GM19238 (cell line): ENCODE measurements around the gene SEC16A.

Experiments
- DNase-seq: peaks from one replicate; pipeline ENCODE4 v3.0.0; 2011; ENCODE audit warnings: low spot score; ENCODE audit not compliant: insufficient read length

SEC16A gene

DNA sequence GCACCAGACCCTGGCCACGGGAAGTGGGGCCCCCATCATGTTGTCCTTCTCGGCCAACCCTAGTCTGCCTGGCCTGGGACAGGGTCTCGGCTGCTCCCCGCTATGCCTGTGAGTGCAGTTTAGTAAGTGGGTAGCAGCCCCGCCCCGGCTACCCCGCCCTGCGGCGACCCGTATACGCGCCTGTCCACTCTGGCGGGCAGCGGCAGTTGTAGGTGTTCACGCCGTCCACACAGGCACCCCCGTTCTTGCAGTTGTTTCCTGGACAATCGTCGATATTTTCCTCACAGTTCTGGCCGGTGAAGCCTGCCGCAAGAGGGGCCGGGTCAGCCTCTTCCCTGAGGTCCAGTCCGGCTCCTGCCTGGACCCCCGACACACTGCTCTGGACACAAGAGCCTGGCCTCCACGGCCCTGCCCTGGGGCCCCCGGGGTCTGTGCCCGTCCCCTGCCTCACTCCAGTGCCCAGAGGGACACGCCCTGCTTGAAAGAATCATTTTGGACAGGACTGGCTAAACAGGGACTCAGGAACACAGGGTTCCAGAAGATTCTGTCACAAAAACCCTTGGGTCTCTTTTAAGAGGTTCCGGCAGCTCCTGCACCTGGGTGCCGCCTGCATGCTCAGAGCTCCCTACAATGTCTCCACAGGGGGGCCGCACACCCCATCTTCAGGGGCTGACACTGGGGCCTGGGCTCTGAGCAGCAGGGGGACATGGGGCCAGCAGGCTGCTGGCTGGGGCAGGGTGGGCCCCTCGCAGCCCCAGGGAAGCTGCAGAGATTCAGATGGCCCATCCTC is 36.6 kb upstream of the SEC16A start:
- DNase-seq, result no peak

DNA sequence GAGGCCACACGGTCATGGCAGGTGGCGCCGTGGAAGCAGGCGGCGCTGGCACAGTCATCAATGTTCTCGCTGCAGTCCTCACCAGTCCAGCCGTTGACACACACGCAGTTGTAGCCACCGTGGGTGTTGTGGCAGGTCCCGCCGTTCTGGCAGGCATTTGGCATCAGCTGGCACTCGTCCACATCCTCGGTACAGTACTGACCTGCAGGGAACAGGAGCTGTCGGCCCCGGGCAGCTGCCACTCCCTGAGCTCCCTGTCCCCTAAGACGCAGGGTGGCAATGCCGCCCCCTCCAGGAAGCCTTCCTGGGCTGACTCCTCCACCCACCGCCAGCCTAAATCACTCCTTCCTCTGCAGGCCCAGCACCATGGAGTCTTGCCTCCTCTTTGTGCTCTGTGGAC is 35.8 kb upstream of the SEC16A start:
- DNase-seq, result no peak

DNA sequence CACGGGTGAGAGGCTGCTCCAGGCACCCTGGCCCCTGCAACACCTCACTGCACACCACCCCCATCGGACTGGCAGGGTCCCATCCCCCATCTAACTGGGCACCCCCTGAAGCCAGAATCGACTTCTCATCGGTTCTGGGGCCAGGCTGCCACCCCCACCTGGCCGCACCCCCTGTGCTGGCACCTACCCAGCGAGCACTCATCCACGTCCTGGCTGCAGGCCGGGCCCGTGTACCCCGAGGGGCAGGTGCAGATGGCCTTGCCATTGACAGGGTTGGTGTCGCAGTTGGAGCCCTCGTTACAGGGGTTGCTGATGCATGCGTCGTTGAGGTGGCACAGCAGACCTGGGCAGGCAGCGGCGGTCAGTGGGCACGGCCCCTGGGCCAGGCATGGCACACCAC is 35.1 kb upstream of the SEC16A start:
- DNase-seq, result no peak

DNA sequence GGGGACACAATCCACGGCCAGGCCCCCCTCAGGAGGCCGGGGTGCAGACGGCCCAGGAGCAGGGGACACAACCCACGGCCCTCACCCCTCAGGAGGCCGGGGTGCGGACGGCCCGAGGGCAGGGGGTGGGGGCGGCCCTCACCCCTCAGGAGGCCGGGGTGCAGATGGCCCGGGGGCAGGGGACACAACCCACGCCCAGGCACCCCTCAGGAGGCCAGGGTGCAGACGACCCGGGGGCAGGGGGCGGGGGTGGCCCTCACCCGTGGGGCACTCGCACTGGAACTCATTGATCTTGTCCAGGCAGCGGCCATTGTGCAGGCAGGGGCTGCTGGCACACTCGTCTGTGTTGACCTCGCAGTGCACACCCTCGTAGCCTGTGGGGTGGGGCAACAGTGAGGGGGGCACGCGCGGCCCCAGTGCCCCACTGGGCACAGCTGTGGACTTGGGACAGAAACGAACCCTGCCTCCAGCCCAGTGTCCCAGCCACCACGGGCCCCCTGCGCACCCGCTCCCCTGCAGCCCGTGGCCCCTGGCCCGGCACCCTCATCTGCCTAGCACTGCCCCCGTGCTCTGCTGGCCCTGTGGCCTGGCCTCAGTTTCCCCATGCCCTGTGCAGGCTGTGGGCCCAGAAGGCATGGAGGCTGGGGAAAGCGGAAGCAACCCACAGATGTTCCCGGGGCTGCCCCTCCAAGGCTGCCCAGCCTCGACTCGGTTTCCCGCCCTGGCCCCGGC is 34.3 kb upstream of the SEC16A start:
- DNase-seq, result no peak

DNA sequence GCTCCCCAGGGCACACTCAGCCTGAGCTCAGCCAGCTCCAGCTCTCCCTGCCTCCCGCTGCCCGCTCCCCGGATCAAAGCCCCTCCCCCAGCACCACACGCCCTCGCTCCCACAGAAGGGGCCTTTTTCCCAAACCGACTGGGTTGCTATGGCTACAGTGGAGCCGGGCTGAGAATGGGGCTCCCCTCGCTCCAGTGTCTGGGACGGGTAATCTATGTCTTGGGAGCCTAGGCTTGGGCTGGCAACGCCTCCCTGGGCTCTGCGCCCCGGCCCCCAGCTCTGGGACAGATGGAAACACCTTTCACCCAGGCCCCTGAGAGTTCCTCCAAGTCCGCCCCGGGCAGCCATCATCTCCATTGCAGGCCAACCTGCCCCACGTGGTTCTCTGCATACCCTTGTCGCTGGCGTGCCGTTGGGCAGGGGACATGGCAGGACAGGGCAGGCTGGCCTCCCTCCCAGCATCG is 33.4 kb upstream of the SEC16A start:
- DNase-seq, result no peak

DNA sequence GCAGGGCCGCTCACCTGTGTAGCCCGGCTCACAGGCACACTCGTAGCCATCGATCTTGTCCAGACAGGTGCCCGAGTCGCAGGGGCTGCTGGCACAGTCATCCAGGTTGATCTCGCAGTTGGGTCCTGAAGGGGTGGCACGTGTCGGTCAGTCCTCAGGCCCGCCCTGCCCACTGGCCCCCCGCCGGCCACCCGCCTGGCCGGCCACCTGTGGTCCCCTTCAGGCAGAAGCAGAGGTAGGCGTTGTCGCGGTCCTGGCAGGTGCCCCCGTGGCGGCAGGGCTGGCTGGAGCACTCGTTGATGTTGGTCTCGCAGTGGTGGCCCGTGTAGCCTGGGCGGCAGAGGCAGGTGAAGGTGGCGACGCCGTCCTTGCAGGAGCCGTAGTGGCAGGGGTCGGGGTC is 32.4 kb upstream of the SEC16A start:
- no peak for DNase-seq

DNA sequence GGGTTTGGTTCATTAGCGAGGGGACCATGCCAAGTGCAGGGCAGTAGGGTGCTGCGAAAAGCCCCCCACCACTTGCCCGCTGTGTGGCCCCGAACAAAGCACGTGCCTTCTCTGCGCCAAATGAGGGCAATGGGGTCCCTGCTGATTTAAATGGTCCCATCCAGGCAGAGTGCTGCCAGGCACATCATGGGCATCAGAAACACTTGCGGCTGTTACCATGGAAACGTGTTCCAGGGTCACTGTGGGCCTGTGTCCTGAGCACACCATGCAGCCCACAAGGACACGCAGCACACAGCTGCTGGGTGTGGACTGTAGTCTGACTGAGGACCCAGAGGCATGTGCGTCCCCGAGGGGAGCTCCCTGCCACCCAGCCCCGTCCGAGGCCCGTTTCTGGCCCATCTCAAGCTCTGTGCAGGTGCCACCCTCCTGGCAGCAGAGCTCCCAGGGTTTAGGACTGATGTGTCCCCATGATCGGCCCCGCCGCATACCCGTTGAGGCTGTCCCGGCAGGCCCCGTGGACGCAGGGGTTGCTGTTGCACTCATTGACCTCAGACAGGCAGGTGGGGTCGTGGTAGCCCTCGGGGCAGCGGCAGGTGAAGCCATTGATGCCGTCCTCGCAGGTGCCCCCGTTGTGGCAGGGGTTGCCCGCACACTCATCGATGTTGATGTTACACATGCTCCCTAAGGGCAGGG is 31.3 kb upstream of the SEC16A start:
- no peak for DNase-seq

DNA sequence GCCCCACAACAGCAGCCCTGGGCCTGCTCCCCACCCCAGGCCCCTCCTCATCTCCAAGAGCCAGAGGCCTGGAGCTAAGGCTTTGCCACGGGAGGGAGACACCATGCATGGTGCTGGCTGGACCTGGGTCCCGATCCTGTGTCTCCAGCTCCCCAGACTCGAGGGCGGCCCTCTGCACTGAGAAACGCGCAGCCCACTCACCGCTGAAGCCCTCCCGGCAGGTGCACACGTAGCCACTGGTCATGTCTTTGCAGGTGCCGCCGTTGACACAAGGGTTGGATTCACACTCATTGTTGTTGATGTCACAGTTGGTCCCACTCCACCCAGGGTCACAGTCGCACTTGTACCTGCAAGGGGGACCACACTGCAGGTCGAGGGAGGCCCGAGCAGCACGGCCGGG is 30.4 kb upstream of the SEC16A start:
- no peak for DNase-seq

DNA sequence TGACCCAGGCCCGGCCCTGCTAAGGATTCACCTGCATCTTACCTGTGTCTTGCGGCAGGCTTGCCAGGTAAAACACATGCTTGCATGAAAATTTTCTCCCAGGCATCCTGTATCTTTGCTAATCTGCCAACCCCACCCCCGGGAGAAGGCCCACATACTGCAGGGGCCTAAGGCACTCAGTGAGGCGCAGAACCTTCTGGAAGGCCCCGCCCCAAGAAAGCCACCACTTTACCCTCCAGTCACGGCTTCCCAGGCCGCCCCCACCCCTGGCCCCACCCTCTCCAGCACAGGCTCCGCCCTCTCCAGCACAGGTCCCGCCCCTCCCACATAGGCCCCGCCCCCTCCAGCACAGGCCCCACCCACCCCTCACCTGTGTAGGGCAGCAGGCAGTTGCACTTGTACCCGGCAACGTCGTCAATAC is 29.8 kb upstream of the SEC16A start:
- DNase-seq, result peak; percentile 51

DNA sequence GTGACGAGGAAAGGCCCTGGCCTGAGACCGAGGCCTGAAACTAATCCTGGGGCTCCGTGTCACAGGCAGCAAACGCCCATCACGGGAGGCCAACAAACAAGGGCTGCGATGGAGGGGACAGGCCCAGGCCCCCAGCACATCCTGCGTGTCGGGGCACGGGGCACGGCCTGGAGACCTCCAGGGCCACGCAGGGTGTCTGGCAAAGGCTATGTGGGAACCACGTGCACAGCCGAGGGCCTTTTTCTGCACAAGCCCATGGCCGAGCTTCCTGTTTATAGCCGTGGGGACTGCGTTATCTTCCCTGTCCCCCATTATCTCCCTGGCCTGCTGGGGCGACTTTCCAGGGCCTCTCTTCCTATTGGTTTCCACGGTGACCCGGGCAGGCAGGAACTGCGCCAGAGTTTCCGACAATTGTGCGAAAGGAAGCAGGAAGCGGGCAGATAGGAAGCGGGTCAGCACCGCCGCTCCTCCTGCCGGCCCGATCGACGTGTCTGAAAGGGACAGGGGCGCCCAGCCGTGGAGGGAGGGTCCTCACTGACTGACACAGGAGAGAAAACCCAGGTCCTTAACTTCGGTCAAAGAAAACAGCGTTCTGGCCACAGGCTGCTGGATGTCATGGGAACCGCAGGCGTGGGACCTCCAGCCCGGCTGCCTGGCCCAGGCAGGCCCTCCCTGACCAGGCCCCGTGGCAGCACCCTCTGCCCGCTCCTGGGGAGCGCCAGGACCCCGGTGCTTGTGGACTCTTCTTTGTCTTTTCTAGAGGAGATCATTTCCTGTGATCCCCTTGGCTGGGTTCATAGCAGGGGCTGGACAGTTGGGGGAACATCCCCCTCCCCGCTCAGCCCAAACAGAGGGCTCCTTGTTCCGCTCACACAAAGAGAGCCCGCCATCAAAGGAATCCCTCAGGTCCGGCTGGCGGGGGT is 29.1 kb upstream of the SEC16A start:
- DNase-seq, result no peak

DNA sequence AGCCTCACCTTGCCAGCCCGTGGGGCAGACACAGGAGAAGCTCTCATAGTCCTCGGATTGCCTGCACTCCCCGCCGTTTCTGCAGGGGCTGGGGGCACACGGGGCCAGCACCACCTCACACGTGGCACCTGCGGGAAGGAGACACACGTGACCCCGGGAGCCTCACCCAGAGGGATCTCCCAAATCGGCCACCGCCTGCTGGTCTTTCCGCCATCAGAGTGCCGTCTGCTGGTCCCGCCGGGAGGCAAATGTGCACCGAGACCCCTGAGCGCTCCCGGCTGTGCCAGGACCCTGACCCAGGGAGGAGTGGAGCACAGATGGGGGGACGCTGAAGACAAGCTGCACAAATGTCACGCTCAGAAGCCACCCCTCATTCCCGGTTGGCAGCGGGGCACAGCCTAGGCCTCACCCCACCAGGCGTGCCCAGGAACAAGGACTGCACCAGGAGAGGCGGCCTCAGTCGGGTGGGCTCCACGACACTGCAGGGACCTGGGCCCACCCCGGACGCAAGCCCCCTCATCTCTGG is 28.4 kb upstream of the SEC16A start:
- DNase-seq, result no peak

DNA sequence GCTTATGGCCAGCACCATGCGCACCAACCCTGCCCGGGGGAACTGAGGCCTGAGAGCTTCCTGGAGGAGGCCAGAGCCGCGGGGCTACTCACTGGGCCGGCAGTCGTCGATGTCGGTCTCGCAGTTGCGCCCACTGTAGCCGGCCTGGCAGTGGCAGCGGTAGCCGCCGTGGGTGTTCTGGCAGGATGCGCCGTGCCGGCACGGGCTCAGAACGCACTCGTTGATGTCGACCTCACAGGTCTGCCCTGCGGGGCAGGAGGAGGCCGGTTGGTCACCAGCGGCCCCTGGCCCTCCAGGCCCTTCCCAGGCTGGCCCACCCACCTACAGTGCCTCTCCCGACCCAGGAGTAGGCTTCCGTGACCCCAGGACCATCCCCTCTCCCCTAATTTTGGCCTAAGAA is 27.7 kb upstream of the SEC16A start:
- DNase-seq, result no peak

DNA sequence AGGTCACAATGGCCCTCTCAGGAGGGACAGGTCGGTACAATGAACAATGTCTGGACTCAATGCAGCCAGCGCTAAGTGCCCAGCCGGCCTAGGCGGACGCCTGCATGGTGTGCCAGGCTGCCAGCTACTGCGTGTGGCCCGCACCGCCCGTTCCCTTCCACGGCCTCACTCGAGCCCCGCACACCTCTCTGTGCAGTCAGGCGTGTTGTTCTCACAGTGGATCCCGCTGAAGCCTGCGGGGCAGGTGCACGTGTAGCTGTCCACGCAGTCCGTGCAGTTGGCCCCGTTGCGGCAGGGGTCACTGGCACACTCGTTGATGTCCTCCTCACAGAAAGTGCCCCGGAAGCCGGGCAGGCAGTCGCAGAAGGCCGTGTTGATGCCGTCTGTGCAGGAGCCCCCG is 26.7 kb upstream of the SEC16A start:
- no peak for DNase-seq

DNA sequence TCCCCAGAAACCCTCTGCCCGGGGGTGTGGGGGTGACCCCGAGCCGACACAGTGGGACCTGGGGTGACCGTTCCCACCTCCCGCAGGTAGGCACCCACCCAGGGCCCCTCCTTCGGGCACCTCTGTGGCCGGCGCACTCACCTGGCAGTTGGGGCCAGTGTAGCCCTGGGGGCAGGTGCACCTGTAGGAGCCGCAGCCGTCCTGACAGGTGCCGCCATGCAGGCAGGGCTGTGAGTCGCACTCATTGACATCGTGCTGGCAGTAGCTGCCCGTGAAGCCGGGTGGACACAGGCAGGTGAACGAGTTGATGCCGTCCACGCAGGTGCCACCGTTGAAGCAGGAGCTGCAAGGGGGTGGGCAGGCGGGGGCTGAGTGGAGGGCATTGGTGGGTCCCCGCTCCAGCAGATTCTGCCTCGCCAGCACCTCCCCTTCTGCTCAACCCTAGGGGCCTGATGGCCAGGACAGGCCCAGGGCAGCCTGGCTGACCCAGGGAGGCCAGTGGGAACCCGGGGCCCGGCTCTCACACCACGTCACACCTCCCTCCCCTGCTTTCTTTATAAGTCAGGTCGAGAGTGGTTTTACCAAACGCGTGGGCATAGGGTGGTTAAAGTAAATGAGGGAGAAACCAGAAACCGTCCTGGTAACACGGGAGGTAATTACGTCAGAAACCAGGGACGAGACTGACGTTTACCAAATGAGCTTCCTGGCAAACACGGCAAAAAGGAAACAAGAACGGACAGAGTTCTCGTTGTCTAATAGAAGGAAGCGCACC is 26.1 kb upstream of the SEC16A start:
- DNase-seq, result no peak

DNA sequence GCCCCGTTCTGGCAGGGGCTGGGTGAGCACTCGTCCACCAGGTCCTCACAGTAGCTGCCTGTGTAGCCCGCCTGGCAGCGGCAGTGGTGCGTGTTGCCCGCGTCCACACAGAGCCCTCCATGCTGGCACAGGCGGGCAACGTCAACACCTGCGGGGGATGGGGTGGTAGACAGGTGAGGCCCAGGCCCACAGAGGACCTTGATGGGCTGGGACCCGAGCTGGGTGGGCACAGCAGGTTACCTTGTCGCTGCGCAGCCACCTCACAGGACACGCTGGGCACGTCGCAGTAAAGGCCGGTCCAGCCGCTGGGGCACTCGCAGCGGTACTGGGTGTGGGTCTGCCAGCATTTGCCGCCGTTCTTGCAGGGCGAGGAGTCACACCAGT is 25.1 kb upstream of the SEC16A start:
- DNase-seq, result no peak

DNA sequence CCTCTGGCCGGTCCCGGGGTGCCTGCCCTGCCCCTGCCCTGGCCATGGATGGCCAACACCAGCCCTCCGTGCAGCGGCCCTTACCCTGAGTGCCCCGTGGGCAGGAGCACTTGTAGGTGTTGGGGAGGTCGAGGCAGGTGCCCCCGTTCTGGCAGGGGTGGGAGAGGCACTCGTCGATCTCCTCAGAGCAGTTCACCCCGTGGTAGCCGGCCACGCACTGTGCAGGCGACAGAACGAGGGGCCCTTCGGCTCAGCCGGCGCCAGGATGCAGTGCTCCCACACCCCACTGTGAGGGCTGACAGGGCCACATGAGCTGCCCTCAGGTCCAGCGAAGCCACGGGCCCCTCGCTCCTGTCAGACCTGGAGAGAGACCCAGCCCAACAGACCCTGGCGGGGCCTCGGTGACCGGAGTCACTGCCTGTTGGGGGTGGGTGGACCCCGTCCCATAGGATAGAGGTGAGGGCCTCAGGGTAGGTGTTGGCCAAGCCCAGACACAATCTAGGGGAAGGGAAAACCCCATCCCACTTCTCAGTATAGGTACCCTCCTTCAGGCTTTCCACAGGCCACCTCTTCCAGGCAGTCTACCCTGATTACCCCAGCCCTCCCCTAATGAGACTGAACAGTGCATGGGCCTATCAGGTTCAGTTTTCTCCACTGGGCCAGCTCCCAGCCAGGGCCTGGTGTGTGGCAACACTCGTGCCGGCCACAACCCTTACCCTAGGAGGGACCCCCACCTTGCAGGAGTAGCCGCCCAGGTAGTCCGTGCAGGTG is 24.6 kb upstream of the SEC16A start:
- DNase-seq, result no peak

DNA sequence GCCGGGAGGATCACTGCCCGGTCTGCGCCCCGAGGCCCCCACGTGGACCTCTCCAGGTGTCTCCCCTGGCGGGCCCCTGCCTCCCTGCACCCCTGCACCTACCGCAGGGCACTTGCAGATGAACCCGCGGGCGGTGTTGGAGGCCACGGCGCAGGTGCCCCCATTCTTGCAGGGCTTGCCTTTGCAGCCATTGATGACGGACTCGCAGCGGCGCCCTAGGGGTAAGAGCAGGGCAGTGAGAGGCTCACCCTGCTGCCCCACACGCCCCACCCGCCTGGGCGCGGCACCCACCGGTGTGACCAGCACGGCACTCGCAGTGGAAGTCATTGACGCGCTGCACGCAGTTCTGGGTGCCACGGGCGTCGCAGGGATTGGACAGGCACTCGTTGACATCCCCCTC is 23.6 kb upstream of the SEC16A start:
- no peak for DNase-seq

DNA sequence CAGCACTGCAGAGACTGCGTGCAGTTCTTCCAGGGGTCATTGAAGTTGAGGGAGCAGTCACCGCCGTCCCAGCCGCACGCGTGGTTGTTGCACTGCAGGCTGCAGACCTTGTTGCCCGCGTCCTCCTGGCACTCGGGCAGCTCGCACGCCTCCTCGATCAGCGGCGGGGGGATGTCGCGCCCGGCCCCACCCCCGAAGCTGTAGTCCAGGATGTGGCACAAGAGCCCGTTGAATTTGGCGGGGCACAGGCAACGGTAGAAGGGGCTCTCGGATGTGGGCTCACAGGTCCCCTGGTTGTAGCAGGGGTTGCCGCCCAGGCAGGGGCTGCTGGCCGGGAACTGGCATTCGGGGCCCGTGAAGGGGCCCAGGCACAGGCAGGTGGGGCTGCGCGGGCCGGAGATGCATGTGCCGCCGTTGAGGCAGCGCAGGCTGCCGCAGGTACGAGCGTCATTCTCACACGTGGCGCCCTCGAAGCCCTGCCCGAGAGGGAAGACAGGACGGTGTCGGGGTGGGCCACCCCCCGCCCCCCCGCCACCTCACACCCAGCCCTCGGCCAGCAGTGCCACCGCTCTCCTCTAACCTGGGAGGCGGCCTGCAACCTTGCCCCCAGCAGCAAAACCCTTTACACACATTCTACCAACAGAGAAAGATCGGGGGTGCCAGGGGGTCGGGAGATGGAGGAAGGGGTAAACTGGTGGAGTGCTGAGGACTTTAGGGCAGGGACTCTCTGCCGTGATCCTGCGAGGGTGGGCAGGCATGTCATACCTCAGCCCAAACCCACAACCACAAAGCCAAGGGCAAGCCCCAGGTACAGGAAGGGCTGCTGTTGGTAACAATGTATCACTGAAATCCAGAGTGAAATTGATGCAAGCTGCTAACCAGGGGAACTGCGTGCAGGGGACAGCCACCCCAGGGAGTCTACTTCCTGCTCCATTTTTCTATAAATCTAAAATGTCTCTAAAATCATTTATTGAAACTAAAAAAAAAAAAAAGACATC is 22.9 kb upstream of the SEC16A start:
- DNase-seq, result no peak
